Measurements from ENCODE around the gene DDX60.

DNA sequence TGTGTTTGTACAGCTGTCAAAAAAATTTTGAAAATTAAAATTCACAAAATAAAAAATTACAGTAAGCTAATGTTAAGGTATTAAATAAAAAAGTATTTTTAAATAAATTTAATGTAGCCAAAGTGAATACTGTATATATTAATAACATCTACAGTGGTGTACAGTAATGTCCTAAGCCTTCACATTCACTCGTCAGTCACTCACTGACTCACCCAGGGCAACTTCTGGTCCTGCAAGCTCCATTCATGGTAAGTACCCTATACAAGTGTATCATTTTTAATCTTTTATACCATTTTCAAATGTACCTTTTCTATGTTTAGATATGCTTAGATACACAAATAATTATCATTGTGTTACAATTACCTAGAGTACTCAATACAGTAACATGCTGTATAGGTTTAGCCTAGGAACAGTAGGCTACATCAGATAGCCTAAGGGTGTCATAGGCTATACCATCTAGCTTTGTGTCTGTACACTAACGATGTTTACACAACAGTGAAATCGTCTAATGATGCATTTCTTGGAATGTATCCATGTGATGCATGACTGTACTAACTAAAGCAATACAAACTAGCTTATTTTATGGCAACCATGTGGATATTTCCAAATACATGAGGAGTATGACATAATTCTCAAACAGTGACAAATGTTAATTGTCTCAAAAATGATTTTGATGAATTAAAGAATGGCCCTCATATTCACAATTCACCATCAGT is 13.7 kb downstream of the DDX60 start:
- TF ChIP-seq, protein P1, sequence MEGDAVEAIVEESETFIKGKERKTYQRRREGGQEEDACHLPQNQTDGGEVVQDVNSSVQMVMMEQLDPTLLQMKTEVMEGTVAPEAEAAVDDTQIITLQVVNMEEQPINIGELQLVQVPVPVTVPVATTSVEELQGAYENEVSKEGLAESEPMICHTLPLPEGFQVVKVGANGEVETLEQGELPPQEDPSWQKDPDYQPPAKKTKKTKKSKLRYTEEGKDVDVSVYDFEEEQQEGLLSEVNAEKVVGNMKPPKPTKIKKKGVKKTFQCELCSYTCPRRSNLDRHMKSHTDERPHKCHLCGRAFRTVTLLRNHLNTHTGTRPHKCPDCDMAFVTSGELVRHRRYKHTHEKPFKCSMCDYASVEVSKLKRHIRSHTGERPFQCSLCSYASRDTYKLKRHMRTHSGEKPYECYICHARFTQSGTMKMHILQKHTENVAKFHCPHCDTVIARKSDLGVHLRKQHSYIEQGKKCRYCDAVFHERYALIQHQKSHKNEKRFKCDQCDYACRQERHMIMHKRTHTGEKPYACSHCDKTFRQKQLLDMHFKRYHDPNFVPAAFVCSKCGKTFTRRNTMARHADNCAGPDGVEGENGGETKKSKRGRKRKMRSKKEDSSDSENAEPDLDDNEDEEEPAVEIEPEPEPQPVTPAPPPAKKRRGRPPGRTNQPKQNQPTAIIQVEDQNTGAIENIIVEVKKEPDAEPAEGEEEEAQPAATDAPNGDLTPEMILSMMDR (IDR thresholded peaks at IDR 0.05): no peak
- no peak for TF ChIP-seq POLR2AphosphoS5 (IDR thresholded peaks at IDR 0.05; ENCODE audit: low read depth, low read length)
